Keratinocyte (primary cell): ENCODE data around the gene HEATR1.

Experiments used
- EZH2 ChIP-seq: IDR thresholded peaks from one replicate; pipeline ENCODE4 v1.6.1; 2012; ENCODE audit warnings: inconsistent platforms, mild to moderate bottlenecking, low read length, moderate library complexity
- TF ChIP-seq, protein P1 (sequence below), 3 experiments: IDR thresholded peaks in 1 of 3; conservative IDR thresholded peaks in 1 of 3; optimal IDR thresholded peaks in 1 of 3; 2 replicates in 2 of 3; 3 replicates in 1 of 3; pipeline versions ENCODE3 to v1.5.1; 2011; ENCODE audit warnings: low read length in 3 of 3, mild to moderate bottlenecking in 3 of 3, moderate library complexity in 2 of 3, control low read depth in 1 of 3, inconsistent platforms in 1 of 3; ENCODE audit not compliant: insufficient read depth in 2 of 3; ENCODE audit errors: extremely low read depth in 1 of 3

DNA sequence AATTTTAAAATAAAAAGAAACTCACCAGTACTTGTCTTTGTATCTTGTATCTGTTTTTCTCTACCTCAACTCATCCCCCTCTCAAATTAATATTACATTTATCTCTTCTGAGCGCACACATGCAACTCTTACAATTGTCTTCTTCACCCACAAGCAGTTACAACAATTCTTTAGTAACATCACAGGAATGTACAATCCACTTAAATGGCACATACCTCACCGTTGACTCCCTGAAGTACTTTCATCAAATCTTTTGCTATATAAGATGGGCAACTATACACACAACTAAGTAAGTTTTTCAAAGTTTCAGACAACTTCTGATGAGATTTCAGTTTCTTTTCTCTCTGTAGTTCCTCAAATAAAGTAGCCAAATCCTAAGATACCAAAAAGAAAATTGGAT lies 28.3 kb downstream of the HEATR1 start:
- TF ChIP-seq, protein P1, sequence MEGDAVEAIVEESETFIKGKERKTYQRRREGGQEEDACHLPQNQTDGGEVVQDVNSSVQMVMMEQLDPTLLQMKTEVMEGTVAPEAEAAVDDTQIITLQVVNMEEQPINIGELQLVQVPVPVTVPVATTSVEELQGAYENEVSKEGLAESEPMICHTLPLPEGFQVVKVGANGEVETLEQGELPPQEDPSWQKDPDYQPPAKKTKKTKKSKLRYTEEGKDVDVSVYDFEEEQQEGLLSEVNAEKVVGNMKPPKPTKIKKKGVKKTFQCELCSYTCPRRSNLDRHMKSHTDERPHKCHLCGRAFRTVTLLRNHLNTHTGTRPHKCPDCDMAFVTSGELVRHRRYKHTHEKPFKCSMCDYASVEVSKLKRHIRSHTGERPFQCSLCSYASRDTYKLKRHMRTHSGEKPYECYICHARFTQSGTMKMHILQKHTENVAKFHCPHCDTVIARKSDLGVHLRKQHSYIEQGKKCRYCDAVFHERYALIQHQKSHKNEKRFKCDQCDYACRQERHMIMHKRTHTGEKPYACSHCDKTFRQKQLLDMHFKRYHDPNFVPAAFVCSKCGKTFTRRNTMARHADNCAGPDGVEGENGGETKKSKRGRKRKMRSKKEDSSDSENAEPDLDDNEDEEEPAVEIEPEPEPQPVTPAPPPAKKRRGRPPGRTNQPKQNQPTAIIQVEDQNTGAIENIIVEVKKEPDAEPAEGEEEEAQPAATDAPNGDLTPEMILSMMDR (optimal IDR thresholded peaks at IDR 0.05 in 1 of 3, IDR thresholded peaks at IDR 0.05 in 1 of 3, conservative IDR thresholded peaks at IDR 0.05 in 1 of 3; ENCODE audit: extremely low read depth in 1 of 3, insufficient read depth in 2 of 3, low read length in 3 of 3), result no peak
- no peak for TF ChIP-seq EZH2
